SK-N-MC (cell line): ENCODE data around the gene GPC6.

Experiments used
- EZH2 ChIP-seq: fragments of 200-600 bp; sonication (generic); IDR thresholded peaks from one replicate; pipeline ENCODE4 v1.6.1; 2017; ENCODE audit warnings: antibody characterized with exemption
- FOXP2 ChIP-seq: optimal IDR thresholded peaks from 2 replicates; pipeline ENCODE3; 2011; ENCODE audit warnings: mild to moderate bottlenecking, moderate library complexity; ENCODE audit not compliant: insufficient read depth; ENCODE audit errors: extremely low read length, control extremely low read depth
- POLR2AphosphoS5 ChIP-seq: IDR thresholded peaks from 2 replicates; pipeline ENCODE4 v1.6.1; 2012; ENCODE audit warnings: mild to moderate bottlenecking, low read depth, low read length, borderline replicate concordance

GRCh38 chr13:93959796-93960533 lies 733.4 kb downstream of the GPC6 start:
- TF ChIP-seq EZH2 (no peak), POLR2AphosphoS5 (no peak), FOXP2 (no peak)
